Stimulated activated CD8-positive, alpha-beta memory T cell treated with anti-CD3 and anti-CD28 coated beads, Interleukin-12 subunit alpha, Interleukin-12 subunit beta, amount 100 ng/mL, for 1 hour (primary cell): ENCODE results near the gene RANBP10.
"Not testable (repeated sequence)": the region's sequence is repeated elsewhere in the genome, so short reads cannot be mapped to it uniquely, and the experiment has no call there.

Experiments
- DNase-seq: peaks from one replicate; pipeline ENCODE4 v3.0.0-alpha.2; 2020; ENCODE audit warnings: low read depth

Gene RANBP10

DNA sequence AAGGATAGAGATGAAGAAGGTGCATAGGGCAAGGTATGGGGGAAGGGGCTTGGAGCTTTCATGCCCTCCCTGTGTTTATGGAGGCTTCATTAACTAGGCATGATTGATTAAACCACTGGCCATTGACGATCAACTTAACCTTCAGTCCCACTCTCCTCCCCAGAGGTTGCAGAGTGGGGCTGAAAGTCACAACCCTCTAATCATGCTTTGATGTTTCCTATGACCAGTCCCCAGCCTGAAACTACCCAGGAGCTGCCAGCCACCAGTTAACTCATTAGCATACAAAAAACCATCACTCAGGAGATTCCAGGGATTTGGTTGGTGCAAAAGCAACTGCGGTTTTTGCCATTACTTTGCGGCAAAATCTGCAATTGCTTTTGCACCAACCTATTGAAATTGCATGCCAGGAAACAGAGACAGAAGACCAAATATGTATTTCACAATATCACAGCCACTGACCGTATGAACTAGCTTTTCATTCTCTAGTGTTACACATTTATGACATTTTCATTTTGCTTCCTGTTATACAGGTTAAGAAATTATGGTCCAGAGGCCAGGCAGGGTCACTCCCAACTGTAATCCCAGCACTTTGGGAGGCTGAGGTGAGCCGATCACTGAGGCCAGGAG is 92.6 kb downstream of the RANBP10 start:
- no peak for DNase-seq

DNA sequence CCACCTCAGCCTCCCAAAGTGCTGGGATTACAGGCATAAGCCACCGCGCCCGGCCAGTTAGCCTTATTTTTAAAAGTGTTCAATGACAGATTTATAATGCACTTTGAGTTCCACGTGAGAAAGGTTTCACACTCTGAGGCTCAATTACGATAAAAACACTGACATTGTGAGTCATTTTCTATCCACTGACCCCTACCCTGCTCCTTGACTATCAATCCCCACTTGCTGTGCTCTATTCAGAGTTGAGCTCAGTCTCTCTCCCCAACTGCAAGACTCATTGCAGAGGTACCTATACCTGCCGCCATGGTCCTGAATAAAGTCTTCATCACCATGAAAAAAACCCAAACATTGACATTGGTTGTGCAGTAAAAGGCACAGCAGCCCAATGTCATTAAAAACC is 95.8 kb downstream of the RANBP10 start:
- no peak for DNase-seq

DNA sequence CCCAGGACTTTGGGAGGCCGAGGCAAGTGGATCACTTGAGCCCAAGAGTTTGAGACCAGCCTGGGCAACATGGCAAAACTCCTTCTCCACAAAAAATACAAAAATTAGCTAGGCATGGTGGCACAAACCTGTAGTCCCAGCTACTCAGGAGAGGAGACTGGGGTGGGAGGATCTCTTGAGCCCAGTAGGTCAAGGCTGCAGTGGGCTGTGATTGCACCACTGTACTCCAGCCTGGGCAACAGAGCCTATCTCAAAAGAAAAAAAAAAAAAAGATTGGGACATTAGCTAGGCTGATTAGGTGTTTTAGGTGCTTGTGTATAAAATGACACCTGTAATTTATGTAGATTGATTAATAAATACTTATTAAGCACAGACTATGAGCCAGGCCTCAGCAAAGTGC is 97.3 kb downstream of the RANBP10 start:
- no peak for DNase-seq

DNA sequence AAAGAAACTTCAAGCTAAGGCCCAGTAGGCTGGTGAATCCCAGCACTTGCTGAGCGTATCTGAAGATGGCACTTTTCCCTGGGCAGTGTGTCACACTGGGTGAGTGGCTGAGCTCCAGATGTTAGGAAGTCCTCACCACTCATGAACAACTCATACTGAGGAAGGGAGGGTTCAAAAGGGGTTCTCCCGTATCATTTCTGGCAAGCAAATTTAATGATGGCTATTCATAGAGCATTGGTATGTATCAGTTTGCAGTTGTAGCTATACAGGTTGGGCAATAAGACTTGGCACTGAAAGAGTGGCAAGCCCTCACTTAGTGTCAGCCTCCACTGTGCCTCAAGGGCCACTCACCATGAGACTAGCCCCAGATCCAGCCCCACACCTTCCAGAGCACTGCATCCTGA is 98.0 kb downstream of the RANBP10 start:
- DNase-seq, result no peak

DNA sequence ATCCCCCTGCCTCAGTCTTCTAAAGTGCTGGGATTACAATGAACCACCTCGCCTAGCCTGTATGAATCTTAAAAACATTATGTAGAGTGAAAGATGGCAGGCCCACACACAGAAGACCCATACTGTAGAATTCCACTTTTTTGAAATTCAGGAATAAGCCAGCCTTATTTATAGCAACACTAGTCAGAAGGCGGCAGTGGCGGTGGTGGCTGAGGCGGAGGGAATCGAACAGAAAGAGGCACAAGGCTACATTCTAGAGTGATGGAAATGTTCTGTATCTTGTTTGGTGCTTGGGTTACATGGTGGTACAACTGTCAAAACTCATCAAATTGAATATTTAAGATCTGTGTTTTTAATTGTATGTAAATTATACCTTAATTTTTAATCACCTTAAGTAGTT is 98.6 kb downstream of the RANBP10 start:
- no peak for DNase-seq

DNA sequence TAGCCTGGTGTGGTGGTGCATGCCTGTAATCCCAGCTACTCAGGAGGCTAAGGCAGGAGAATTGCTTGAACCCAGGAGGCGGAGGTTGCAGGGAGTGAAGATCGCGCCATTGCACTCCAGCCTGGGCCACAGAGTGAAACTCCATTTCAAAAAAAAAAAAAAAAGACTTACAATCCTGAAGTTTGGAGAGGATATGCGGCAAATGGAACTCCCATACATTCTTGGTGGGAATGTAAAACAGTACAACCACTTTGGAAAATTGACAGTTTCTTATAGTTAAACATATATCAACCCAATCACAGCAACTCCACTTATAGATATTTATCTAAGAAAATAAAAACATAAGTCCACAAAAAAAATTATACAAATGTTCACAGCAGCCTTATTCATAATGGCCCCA is 99.2 kb downstream of the RANBP10 start:
- DNase-seq, result no peak

DNA sequence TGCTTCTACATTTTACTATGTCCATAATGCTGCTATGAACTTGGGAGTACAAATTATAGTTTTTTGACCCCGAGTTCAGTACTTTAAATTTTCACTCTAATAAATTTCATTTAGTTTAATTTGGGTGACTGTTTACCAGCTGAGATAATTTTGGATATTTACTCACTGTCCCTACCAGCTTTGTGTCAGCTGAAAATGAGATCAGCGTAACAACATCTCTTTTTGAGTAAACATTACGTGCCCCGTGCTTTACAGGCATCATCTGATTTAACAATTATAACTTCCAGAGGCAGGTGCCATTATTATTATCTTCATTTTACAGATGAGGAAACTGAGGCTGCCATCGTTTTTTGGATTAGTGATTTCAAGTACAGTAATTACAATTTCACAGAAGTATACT is 102.2 kb downstream of the RANBP10 start:
- no peak for DNase-seq

DNA sequence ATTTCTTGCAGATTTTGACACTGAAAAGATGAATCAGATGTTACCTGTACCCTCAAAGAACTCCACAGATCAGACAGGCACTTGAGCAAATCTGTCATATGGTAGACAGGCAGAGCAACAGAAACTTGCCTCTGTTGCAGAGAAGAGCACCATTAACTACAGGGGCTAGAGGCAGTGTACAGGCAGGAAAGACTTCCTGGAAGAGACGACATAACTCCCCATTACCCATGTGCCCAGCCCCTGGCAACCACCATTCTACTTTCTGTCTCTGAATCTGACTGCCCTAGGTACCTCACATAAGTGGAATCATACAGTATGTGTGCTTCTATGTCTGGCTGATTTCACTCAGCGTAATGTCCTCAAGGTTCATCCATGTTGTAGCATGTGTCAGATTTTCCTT is 102.7 kb downstream of the RANBP10 start:
- no peak for DNase-seq

DNA sequence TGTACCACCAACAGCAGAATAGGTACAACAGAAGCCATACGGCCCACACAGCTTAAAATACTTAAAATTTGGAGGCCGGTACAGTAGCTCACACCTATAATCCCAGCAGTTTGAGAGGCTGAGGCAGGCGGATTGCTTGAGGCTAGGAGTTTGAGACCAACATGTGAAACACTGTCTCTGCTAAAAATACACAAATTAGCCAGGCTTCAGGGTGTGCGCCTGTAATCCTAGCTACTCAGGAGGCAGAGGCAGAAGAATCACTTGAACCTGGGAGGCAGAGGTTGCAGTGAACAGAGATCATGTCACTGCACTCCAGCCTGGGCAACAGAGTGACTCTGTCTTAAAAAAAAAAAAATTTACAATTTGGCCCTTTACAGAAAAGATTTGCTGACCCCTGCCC is 104.2 kb downstream of the RANBP10 start:
- DNase-seq, result no peak

DNA sequence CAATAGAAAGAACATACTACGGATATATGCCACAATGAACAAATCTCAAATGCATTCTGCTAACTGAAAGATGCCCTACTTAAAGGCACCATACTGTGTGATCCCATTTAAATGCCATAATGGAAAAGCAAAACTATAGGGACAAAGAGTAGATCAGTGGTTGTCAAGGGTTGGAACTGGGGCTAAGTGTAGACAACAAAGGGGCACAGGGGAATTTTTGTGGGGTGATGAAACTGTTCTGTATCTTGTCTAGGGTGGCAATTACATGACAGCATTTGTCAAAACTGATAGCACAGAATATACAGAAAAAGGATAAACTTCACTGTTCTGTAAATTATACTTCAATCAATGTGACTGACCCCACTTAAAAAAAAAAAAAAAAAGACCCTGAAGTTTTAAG is 104.9 kb downstream of the RANBP10 start:
- no peak for DNase-seq

DNA sequence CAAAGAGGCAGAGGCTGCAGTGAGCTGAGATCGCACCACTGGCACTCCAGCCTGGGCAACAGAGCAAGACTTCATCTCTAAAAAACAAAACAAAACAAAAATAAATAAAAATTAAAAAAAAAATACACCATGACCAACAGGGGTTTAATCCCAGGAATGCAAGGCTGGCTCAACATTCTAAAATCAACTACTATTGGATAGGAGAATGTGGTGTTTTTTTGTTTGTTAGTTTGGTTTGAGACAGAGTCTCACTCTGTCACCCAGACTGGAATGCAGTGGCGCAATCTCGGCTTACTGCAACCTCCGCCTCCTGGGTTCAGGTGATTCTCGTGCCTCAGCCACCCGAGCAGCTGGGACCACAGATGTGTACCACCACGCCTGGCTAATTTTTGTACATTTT is 107.1 kb downstream of the RANBP10 start:
- DNase-seq, result no peak

DNA sequence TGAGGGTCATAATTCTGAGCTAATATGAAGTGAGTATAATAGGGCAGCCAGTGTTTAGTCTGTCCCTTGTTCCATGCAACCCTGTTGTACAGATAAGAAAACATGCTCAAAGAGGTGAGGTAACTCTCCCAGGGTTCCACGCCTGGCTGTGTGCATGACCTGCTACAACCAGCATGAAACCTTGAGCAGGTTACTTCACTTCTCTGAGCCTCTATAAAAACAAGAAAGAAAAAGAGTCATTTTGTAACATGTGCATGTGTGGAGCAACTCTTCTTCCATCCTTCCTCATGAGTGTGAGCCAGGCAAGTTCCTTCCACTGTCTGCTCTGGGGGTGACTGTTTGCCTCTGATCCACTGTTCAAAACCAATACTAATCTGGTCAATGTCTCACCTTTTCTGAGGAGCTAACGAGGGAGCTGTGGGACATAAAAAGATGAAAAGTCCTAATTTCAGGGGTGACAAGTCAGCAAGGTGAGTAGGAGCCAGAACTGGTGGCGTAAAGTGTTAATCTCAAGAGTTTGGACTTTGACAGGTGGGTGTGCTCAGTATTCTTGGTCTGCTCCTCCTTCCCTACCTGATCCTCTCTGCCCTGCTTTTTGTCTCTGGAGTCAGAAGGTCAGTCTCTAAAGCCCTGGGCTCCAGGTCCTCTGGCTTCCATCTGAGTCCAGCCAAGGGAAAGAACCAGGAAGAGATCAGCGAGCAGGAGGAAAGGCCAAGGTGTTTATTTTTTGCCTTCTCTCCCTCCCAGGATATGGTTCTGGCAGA is 108.8 kb downstream of the RANBP10 start:
- no peak for DNase-seq

DNA sequence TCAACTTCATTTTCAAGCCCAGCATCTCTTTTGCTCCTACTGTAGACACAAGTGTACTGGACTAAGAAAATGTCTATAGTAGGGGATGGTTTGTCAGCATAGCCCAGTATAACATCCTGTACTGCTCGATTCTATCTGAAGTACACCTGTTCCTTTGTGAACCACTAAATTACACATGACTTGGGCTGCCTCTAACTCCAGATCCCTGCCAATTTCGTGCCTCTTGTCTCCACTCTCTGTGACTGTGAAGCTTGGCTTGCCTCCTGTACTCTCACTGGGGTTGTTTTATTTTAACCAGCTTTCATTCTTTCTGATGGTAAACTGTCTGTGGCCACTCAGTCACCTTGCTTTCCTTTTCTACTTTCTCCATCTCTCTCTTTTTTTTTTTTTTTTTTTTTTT is 111.7 kb downstream of the RANBP10 start:
- DNase-seq, result no peak

DNA sequence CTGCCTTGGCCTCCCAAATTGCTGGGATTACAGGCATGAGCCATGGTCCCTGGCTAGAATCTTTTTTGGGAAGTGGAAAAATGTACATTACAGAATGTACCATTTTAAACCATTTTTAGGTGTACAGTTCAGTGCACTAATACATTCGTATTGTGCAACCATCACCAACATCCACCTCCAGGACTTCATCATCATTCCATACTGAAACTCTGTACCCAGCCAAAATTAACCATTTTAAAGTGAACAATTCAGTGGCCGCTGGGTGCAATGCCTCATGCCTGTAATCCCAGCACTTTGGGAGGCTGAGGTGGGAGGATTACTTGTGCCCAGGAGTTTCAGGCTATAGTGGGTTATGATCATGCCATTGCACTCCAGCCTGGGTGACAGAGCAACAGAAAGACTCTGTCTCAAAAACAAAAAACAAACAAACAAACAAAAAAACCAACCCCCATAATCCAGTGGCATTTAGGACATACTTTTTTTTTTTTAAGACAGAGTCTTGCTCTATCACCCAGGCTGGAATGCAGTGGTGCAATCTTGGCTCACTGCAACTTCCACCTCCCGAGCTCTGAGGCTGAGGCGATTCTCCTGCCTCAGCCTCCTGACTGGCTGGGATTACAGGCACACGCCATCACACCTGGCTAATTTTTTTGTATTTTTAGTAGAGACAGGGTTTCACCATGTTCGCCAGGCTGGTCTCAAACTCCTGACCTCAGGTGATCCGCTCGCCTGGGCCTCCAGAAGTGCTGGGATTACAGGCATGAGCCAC is 112.7 kb downstream of the RANBP10 start:
- not testable (repeated sequence) for DNase-seq

DNA sequence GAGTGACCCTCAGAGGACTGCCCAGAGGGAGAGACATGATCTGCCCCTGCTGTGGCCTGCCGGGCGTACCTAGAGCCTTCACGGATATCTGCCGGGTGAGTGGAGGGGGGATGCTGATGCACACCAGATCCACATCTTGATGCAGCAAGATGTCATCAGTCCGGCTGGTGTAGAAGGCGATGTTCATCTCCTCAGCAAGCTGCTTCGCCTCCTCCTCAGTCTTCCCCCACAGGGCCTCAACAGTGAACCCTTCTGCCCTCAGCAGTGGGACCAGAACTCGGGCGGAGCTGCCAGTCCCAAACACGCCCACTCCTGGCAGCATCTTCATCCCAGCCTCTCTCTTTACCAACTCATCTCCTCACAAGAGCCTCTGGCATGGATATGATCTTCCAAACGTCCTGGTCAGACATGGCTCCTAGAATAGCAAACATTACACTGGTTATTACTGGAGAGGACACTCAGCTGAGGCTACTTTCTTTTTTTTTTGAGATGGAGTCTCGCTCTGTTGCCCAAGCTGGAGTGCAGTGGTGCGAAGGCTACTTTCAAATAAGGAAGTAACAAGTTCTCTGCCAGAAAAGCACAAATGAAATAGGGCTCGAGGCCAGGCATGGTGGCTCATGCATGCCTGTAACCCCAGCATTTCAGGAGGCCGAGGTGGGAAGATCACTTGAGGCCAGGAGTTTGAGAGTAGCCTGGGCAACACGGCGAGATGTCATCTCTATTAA is 120.8 kb downstream of the RANBP10 start:
- no peak for DNase-seq

DNA sequence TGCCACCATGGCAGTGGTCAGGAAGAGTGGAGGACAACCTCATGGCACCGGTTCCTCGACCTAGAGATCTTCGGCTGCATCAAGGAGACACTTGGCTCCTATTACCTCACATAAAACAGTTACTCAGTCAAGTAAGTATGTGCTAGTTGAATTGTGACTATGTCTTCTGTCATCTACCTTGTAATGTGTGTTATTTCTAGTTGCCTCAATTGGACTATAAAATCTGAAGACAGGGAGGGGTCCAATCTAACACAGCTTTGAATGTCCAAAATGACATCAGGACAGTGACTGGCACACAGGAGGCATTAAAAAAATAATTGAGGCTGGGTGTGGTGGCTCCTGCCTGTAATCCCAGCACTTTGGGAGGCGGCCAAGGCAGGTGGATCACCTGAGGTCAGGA is 122.6 kb downstream of the RANBP10 start:
- DNase-seq, result no peak

DNA sequence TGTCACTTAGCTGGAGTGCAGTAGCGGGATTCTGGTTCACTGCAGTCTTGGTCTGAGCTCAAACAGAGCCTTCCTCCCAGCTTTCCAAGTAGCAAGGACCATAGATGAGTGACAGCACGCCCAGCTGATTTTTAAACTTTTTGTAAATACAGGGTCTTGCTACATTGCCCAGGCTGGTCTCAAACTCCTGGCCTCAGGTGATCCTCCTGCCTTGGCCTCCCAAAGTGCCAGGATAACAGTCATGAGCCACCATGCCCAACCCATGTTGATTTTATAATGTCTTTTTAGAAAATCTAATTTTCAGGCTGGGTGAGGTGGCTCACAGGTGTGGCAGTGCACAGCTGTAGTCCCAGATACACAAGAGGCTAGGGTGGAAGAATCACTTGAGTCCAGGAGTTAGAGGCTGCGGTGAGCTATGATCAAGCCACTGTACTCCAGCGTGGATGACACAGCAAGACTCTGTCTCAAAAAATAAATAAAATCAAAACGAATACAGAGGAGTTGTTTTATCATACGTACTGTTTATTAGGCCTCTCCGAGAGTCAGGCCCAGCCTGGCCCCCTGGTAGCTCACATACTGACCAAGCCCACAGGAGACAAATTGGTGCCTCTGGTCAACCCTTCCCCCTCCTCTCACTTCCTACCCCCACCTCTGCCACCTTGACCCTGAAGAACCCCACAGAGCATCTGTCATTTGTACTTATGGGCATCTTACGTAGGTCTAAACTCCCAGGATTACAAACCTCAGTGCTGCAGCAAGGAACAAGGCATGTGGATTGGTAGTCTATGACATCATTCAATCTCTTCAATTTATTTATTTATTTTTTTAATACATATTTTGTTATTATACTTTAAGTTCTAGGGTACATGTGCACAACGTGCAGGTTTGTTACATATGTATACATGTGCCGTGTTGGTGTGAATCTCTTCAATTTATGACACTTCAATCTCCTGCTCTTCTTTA is 126.1 kb downstream of the RANBP10 start:
- no peak for DNase-seq

DNA sequence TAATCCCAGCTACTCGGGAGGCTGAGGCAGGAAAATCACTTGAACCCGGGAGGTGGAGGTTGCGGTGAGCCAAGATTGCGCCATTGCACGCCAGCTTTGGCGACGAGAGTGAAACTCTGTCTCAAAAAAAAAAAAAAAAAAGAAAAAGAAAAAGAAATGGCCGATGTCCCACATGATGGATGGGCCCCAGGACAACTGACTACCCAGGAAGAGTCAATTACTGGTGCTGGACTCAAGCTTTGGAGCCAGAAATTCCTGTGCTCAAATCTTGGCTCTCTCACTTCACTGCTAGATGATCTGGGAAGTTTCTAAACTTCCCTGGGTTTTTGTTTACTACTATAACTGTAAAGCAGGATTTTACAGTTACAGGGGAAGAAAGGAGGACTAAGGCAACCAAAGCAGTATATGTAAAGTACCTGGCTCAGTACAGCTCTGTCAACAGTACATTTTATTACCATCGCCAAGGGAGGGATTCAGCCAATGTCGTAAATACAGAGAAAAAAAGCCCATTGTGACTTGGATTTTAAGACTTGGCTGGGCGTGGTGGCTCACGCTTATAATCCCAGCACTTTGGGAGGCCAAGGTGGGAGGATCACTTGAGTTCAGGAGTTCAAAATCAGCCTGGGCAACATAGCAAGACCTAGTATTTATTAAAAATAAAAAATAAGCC is 127.9 kb downstream of the RANBP10 start:
- DNase-seq, result no peak

DNA sequence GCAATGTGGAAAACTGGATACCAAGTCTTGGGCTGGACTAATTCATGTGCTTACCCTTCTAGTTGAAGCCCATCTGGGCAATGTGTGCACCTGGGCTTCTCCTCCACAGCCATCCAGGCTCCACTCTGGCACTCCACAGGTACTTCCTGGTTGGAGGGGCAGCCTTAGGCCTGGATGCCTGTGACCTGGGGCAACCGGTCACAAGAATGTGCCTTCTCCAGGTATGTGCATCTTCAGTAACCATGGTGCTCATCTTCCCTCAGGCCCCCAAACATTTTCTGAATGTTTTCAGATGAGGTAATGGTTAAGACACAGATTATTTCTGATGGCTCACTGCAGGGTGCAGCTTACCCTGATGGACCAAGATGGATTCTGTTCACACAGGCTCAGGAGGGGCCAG is 128.6 kb downstream of the RANBP10 start:
- DNase-seq, result no peak

DNA sequence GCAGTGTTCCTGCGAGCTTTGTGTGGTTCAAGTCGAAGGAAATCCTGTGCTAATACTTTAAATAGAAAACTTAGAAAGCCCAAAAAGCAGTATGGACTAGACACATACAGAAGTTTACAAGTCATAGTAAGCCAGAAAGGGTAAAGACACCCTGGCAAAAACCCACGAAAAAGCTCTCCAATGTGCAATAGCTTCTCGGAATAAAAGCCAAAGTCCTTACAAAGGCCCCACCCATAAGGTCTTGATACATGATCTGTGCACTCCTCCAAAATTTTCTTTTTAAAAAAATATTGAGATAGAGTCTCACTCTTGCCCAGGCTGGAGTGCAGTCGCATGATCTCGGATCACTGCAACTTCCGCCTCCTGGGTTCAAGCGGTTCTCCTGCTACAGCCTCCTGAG is 129.4 kb downstream of the RANBP10 start:
- no peak for DNase-seq

DNA sequence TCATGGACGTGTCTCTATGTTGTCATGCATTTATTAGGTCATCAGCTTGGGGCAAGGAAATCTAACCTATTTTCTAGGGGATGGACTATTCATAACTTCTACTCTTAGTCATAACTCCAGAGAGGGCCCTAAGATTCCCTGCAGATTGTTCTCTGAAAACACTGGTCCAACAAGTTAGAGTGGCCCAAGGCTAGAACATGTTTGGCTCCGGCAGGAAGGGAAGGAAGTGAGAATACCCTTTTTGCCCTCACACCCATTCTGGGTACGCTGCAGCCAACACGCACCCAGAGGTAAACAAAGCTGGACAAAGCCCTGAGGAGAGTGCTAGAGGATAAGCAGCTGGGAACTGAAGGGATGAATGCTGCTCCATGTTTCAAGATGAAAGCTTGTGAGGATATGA is 129.8 kb downstream of the RANBP10 start:
- no peak for DNase-seq
